Kidney tubule cell (primary cell): ENCODE measurements around the gene KCND3.
"Not testable (repeated sequence)": the region's sequence is repeated elsewhere in the genome, so short reads cannot be mapped to it uniquely, and the experiment has no call there.

Source experiments
- DNase-seq: peaks from one replicate; pipeline ENCODE4 v3.0.0-alpha.2; 2018; ENCODE audit warnings: low spot score

Gene KCND3

GRCh38 chr1:111812306-111812705, 177.2 kb downstream of the KCND3 start:
- DNase-seq = no peak

- no peak for DNase-seq
Observed at GRCh38 chr1:111811891-111812290, 177.6 kb downstream of the KCND3 start.

- DNase-seq = no peak
Observed at GRCh38 chr1:111805251-111805650, 184.2 kb downstream of the KCND3 start.

- no peak for DNase-seq
Observed at GRCh38 chr1:111804776-111805175, 184.7 kb downstream of the KCND3 start.

- no peak for DNase-seq
Observed at GRCh38 chr1:111803951-111804350, 185.5 kb downstream of the KCND3 start.

- no peak for DNase-seq
Observed at GRCh38 chr1:111802984-111803383, 186.5 kb downstream of the KCND3 start.

GRCh38 chr1:111802110-111802509, 187.4 kb downstream of the KCND3 start:
- DNase-seq = no peak

GRCh38 chr1:111801071-111801850, 188.2 kb downstream of the KCND3 start:
- DNase-seq = no peak

GRCh38 chr1:111799722-111800121, 189.7 kb downstream of the KCND3 start:
- not testable (repeated sequence) for DNase-seq

GRCh38 chr1:111798580-111798979, 190.9 kb downstream of the KCND3 start:
- no peak for DNase-seq

- DNase-seq = no peak
Observed at GRCh38 chr1:111795401-111795800, 194.1 kb downstream of the KCND3 start.

- no peak for DNase-seq
Observed at GRCh38 chr1:111793923-111794322, 195.5 kb downstream of the KCND3 start.

- no peak for DNase-seq
Observed at GRCh38 chr1:111792249-111792648, 197.2 kb downstream of the KCND3 start.

- DNase-seq = no peak
Observed at GRCh38 chr1:111791776-111792175, 197.7 kb downstream of the KCND3 start.

- DNase-seq = no peak
Observed at GRCh38 chr1:111789666-111790316, 199.7 kb downstream of the KCND3 start.

GRCh38 chr1:111789142-111789541, 200.3 kb downstream of the KCND3 start:
- no peak for DNase-seq

- DNase-seq = no peak
Observed at GRCh38 chr1:111786669-111787207, 202.7 kb downstream of the KCND3 start.

- DNase-seq = no peak
Observed at GRCh38 chr1:111784273-111784901, 205.1 kb downstream of the KCND3 start.

- no peak for DNase-seq
Observed at GRCh38 chr1:111779546-111779945, 209.9 kb downstream of the KCND3 start.

- no peak for DNase-seq
Observed at GRCh38 chr1:111778541-111779051, 210.9 kb downstream of the KCND3 start.

- DNase-seq = no peak
Observed at GRCh38 chr1:111778066-111778465, 211.4 kb downstream of the KCND3 start.

GRCh38 chr1:111777301-111777700, 212.2 kb downstream of the KCND3 start:
- DNase-seq = no peak

- no peak for DNase-seq
Observed at GRCh38 chr1:111776861-111777260, 212.6 kb downstream of the KCND3 start.
